Measurements from ENCODE around the gene RTL10. TPM values are rescaled to one million over a fixed set of nuclear protein-coding genes. Genes with fewer than 3 reads are reported as not detected.
A peak's percentile ranks its signal among the peaks of the same experiment; 100 is the strongest.

The RTL10 gene
- total and polyA plus RNA-seq, 2 of the 13 experiments (the other 11 are each of a cell fraction or from before 2014, with no cell fraction given), result 14.1 to 15.8 TPM

GRCh38 chr22:19880786-19881569, 26.3 kb upstream of the RTL10 start (continued):
- peak; percentile 25; the same call in 1 of the 2 replicates for TF ChIP-seq UBTF (CRISPR knock-in tag; IDR thresholded peaks at IDR 0.05)
- TF ChIP-seq ZGPAT (CRISPR knock-in tag; IDR thresholded peaks at IDR 0.05), result peak; percentile 86
- TF ChIP-seq ZNF790 (CRISPR knock-in tag; IDR thresholded peaks at IDR 0.05; ENCODE audit: borderline replicate concordance), result no peak
- TF ChIP-seq PREB (CRISPR knock-in tag; IDR thresholded peaks at IDR 0.05), result no peak
- TF ChIP-seq ZNF749 (CRISPR knock-in tag; IDR thresholded peaks at IDR 0.05; ENCODE audit: borderline replicate concordance), result 0 out of 2 replicates have a peak, but pooled peaks have one; percentile 76
- TF ChIP-seq ZNF460 (CRISPR knock-in tag; IDR thresholded peaks at IDR 0.05; ENCODE audit: borderline replicate concordance), result no peak
- 0 out of 2 replicates have a peak, but pooled peaks have one; percentile 16 for TF ChIP-seq ZFP37 (CRISPR knock-in tag; IDR thresholded peaks at IDR 0.05; ENCODE audit: borderline replicate concordance)
- TF ChIP-seq SP4 (CRISPR knock-in tag; IDR thresholded peaks at IDR 0.05), result peak; percentile 41; the same call in 1 of the 2 replicates
- TF ChIP-seq ZNF329 (CRISPR knock-in tag; IDR thresholded peaks at IDR 0.05; ENCODE audit: low read depth), result no peak
- no peak for TF ChIP-seq ZBTB38 (CRISPR knock-in tag; IDR thresholded peaks at IDR 0.05)
- TF ChIP-seq EHMT2 (IDR thresholded peaks at IDR 0.05; ENCODE audit: borderline replicate concordance, low read depth, low read length), result no peak
- no peak for TF ChIP-seq KDM3A (CRISPR knock-in tag; IDR thresholded peaks at IDR 0.05; ENCODE audit: low read depth)
- TF ChIP-seq MBNL3 (CRISPR knock-in tag; conservative IDR thresholded peaks at IDR 0.05), result no peak
- TF ChIP-seq NR2F6 (IDR thresholded peaks at IDR 0.05), result peak; percentile 50
- peak; percentile 83 for TF ChIP-seq NR2F6 (CRISPR knock-in tag; IDR thresholded peaks at IDR 0.05)
- TF ChIP-seq ZNF766 (CRISPR knock-in tag; IDR thresholded peaks at IDR 0.05; ENCODE audit: borderline replicate concordance), result peak; percentile 58; the same call in 1 of the 2 replicates
- peak; percentile 90; the same call in 1 of the 2 replicates for TF ChIP-seq ZNF788 (CRISPR knock-in tag; IDR thresholded peaks at IDR 0.05; ENCODE audit: borderline replicate concordance)
- TF ChIP-seq RBM22 (optimal IDR thresholded peaks at IDR 0.05; ENCODE audit: low read length), result no peak
- TF ChIP-seq FOXJ3 (CRISPR knock-in tag; IDR thresholded peaks at IDR 0.05; ENCODE audit: borderline replicate concordance), result peak; percentile 75
- TF ChIP-seq NFE2 (CRISPR knock-in tag; IDR thresholded peaks at IDR 0.05), result no peak
- TF ChIP-seq HNRNPK (IDR thresholded peaks at IDR 0.05; ENCODE audit: low read depth, low read length, poor library complexity, severe bottlenecking), result no peak
- TF ChIP-seq ZNF546 (CRISPR knock-in tag; conservative IDR thresholded peaks at IDR 0.05), result no peak
- TF ChIP-seq NR1H2 (CRISPR knock-in tag; IDR thresholded peaks at IDR 0.05; ENCODE audit: borderline replicate concordance, low read depth), result no peak
- no peak for TF ChIP-seq HCFC1 (IDR thresholded peaks at IDR 0.05; ENCODE audit: low read depth, low read length)

All from HepG2 (cell line).